NT2/D1 (cell line): ENCODE measurements around the gene SLA2.
"Not testable (repeated sequence)": the region's sequence is repeated elsewhere in the genome, so short reads cannot be mapped to it uniquely, and the experiment has no call there.

ENCODE experiments used
- SUZ12 ChIP-seq: IDR thresholded peaks from 2 replicates; pipeline ENCODE4 v1.6.1; 2011; ENCODE audit not compliant: insufficient read length, insufficient read depth; ENCODE audit errors: extremely low read depth
- YY1 ChIP-seq: IDR thresholded peaks from 2 replicates; pipeline ENCODE4 v1.6.1; 2011; ENCODE audit not compliant: insufficient read length, insufficient read depth
- ZNF274 ChIP-seq: IDR thresholded peaks from 2 replicates; pipeline ENCODE4 v1.6.1; 2011; ENCODE audit warnings: mild to moderate bottlenecking, low read depth, low read length

DNA sequence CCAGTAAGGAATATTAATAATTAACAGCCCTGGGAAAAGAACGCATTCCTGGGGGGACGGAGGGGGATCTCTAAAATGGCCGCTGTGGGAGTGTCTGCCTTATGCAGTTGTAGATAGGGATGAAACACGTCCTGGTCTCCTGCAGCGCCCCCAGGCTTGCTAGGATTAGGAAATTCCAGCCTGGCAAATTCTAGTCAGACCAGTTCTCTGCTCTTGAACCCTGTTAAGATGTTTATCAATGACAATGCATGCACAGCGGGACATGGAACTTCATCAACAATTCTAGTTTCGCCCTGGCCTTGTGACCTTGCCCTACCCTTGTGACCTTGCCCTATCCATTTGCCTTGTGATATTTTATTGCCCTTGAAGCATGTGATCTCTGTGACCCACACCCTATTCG lies 49.5 kb upstream of the SLA2 start:
- not testable (repeated sequence) for TF ChIP-seq YY1, ZNF274, SUZ12
